Measurements from ENCODE around the gene MATR3. TPM values are rescaled to one million over a fixed set of nuclear protein-coding genes. Genes with fewer than 3 reads are reported as not detected.

The MATR3 gene
- total RNA-seq, 1 experiment from 2014 or later: 145 TPM

DNA sequence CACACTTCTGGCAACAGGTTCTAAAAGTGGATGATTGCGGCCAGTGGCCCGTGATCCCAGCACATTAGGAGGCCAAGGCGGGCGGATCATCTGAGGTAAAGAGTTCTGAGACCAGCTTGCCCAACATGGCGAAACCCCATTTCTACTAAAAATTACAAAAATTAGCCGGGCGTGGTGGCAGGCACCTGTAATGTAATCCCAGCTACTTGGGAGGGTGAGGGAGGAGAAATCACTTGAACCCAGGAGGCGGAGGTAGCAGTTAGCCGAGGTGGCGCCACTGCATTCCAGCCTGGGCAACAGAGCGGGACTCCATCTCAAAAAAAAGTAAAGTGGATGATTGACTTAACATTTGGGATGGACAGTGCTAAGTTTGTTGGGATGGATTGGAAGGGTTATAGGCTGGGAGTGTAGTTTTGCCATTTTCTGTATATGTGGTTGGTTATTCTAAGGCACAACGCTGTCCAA lies 3.4 kb downstream of the MATR3 start:
- H4K20me1 ChIP-seq (ENCODE audit: insufficient read depth): peaks cover 76% of the 10 kb centered on the region
- POLR2A ChIA-PET (ENCODE audit: unreplicated experiment): no interaction called here

DNA sequence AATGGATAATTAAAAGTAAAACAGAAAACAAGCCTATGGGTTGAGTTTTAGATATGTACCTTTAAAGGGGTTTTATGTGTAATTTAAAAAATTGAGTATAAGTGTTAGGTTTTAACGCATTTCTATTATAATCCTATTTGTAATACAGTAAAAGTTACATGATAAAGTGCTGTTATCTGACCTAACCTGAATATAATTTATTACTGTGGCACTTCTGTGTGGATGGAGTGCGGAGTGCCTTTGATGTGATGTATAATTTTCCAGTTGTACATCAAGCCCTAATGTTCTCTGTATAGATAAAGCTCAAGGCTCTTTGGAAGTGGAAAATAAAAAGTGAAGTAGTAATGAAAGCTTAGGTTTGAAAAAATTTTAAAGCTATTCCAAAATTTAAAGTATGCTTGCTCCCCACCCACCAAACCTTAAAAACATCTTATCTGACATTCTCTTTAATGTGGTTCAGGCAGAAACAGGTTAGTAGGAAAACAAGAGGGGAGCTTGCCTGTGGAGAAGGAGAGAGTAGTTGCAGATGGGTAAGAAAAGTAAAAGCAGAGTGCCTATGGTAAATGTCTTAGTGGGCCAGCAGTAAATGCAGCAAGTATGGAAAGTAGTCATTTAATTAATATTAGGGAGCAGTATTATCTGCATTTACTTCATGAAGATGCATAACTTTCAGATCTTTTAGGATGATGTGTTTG lies 4.0 kb downstream of the MATR3 start:
- peaks cover 82% of the 10 kb centered on the region for H4K20me1 ChIP-seq (ENCODE audit: insufficient read depth)
- H3K9me2 ChIP-seq (ENCODE audit: insufficient read depth): no peaks in the 10 kb centered on the region
- intact Hi-C loops (cut with micrococcal nuclease; ENCODE audit: unreplicated experiment): no loop called here
- peaks cover 90% of the 10 kb centered on the region for H3K79me2 ChIP-seq (ENCODE audit: low read depth)
- H3K27me3 ChIP-seq (ENCODE audit: insufficient read depth, low read depth): no peaks in the 10 kb centered on the region
- no peaks in the 10 kb centered on the region for H3K9me3 ChIP-seq (ENCODE audit: insufficient read depth, low read depth)
- TF ChIP-seq, protein P1, sequence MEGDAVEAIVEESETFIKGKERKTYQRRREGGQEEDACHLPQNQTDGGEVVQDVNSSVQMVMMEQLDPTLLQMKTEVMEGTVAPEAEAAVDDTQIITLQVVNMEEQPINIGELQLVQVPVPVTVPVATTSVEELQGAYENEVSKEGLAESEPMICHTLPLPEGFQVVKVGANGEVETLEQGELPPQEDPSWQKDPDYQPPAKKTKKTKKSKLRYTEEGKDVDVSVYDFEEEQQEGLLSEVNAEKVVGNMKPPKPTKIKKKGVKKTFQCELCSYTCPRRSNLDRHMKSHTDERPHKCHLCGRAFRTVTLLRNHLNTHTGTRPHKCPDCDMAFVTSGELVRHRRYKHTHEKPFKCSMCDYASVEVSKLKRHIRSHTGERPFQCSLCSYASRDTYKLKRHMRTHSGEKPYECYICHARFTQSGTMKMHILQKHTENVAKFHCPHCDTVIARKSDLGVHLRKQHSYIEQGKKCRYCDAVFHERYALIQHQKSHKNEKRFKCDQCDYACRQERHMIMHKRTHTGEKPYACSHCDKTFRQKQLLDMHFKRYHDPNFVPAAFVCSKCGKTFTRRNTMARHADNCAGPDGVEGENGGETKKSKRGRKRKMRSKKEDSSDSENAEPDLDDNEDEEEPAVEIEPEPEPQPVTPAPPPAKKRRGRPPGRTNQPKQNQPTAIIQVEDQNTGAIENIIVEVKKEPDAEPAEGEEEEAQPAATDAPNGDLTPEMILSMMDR (conservative IDR thresholded peaks at IDR 0.05): no peak
- TF ChIP-seq EZH2 (IDR thresholded peaks at IDR 0.05; ENCODE audit: low read depth): no peak
- H3K36me3 ChIP-seq (ENCODE audit: low read depth): 0 out of 2 replicates have a peak, but pooled peaks cover 7% of the 10 kb centered on the region
- peaks cover 28% of the 10 kb centered on the region for H3K4me1 ChIP-seq (replicated peaks; ENCODE audit: insufficient read depth)
- CTCF ChIA-PET: no interaction called here
- no peak overlapping the region for H3K27ac ChIP-seq
- H3K4me3 ChIP-seq: no peak overlapping the region
- POLR2A ChIA-PET (ENCODE audit: unreplicated experiment): no interaction called here
- DNase-seq: no peak
- no peak overlapping the region for H2AFZ ChIP-seq
- H3F3A ChIP-seq (ENCODE audit: insufficient read depth, low read depth): peaks cover 36% of the 10 kb centered on the region
- peak overlapping the region; percentile 53; the same call in 1 of the 2 replicates for H3K4me2 ChIP-seq
- BruUV-seq (replicated peaks): no TSS peak

More for the DNA sequence above, 3.4 kb downstream of the MATR3 start:
- CTCF ChIA-PET: no interaction called here
- DNase-seq: no peak
- H3K9me2 ChIP-seq (ENCODE audit: insufficient read depth): no peaks in the 10 kb centered on the region
- H3K27ac ChIP-seq: no peak overlapping the region
- peaks cover 28% of the 10 kb centered on the region for H3K4me1 ChIP-seq (replicated peaks; ENCODE audit: insufficient read depth)
- TF ChIP-seq, protein P1 (conservative IDR thresholded peaks at IDR 0.05): no peak
- H3K79me2 ChIP-seq (ENCODE audit: low read depth): peaks cover 83% of the 10 kb centered on the region
- intact Hi-C loops (cut with micrococcal nuclease; ENCODE audit: unreplicated experiment): no loop called here
- H3F3A ChIP-seq (ENCODE audit: insufficient read depth, low read depth): peaks cover 38% of the 10 kb centered on the region
- 0 out of 2 replicates have a peak, but pooled peaks cover 7% of the 10 kb centered on the region for H3K36me3 ChIP-seq (ENCODE audit: low read depth)
- H3K9me3 ChIP-seq (ENCODE audit: insufficient read depth, low read depth): no peaks in the 10 kb centered on the region
- BruUV-seq (replicated peaks): no TSS peak
- H3K27me3 ChIP-seq (ENCODE audit: insufficient read depth, low read depth): no peaks in the 10 kb centered on the region
- H3K4me2 ChIP-seq: peak overlapping the region; percentile 53
- H3K4me3 ChIP-seq: peak overlapping the region; percentile 17; the same call in 1 of the 2 replicates
- no peak overlapping the region for H2AFZ ChIP-seq

DNA sequence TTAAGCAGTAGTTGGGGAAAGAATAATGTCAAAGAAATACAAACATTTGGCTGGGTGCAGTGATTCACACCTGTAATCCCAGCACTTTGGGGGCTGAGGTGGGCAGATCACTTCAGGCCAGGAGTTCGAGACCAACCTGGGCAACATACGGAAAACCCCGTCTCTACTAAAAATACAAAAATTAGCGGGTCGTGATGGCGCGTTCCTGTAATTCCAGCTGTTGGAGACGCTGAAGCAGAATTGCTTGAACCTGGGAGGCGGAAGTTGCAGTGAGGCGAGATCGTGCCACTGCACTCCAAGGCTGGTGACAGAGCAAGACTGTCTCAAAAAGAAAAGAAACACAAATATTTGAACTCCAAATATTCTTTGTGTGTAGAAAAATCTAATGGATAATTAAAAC lies 4.7 kb downstream of the MATR3 start:
- no TSS peak for BruUV-seq (replicated peaks)
- TF ChIP-seq, protein P1 (conservative IDR thresholded peaks at IDR 0.05): no peak
- no peak for TF ChIP-seq EZH2 (IDR thresholded peaks at IDR 0.05; ENCODE audit: low read depth)
- CTCF ChIA-PET: no interaction called here
- no peak for DNase-seq
- Histone ChIP-seq H3K9me2 (ENCODE audit: insufficient read depth) (no peaks in the 10 kb centered on the region), H3K27ac (no peak overlapping the region), H2AFZ (no peak overlapping the region), H3K79me2 (ENCODE audit: low read depth) (peaks cover 97% of the 10 kb centered on the region), H3K4me2 (peak overlapping the region; percentile 53), H3K36me3 (ENCODE audit: low read depth) (0 out of 2 replicates have a peak, but pooled peaks cover 7% of the 10 kb centered on the region), H3K9me3 (ENCODE audit: insufficient read depth, low read depth) (no peaks in the 10 kb centered on the region), H3K27me3 (ENCODE audit: insufficient read depth, low read depth) (no peaks in the 10 kb centered on the region), H3K4me3 (no peak overlapping the region), H4K20me1 (ENCODE audit: insufficient read depth) (peaks cover 89% of the 10 kb centered on the region), H3F3A (ENCODE audit: insufficient read depth, low read depth) (peaks cover 38% of the 10 kb centered on the region), H3K4me1 (replicated peaks; ENCODE audit: insufficient read depth) (peaks cover 28% of the 10 kb centered on the region)
- intact Hi-C loops (cut with micrococcal nuclease; ENCODE audit: unreplicated experiment): no loop called here
- POLR2A ChIA-PET (ENCODE audit: unreplicated experiment): no interaction called here
